SK-N-MC (cell line): Measurements from ENCODE around the gene ERCC2.

Experiments used
- EZH2 ChIP-seq: fragments of 200-600 bp; sonication (generic); IDR thresholded peaks from one replicate; pipeline ENCODE4 v1.6.1; 2017; ENCODE audit warnings: antibody characterized with exemption
- FOXP2 ChIP-seq: optimal IDR thresholded peaks from 2 replicates; pipeline ENCODE3; 2011; ENCODE audit warnings: mild to moderate bottlenecking, moderate library complexity; ENCODE audit not compliant: insufficient read depth; ENCODE audit errors: extremely low read length, control extremely low read depth
- POLR2AphosphoS5 ChIP-seq: IDR thresholded peaks from 2 replicates; pipeline ENCODE4 v1.6.1; 2012; ENCODE audit warnings: mild to moderate bottlenecking, low read depth, low read length, borderline replicate concordance

GRCh38 chr19:45347570-45348366, 22.6 kb downstream of the ERCC2 start:
- TF ChIP-seq EZH2 (no peak), POLR2AphosphoS5 (no peak), FOXP2 (no peak)
